PC-3 (cell line): Measurements from ENCODE around the gene WFS1. TPM values are rescaled to one million over a fixed set of nuclear protein-coding genes. Genes with fewer than 3 reads are reported as not detected.

ENCODE experiments used
- ATAC-seq: fragments of 200-7000 bp; cut with Tn5 transposase; 2 replicates; pipeline ENCODE4 v1.9.1; 2020; ENCODE audit warnings: mild to moderate bottlenecking, moderate library complexity
- BruUV-seq: library from RNA; stranded (reverse); fragments of 400-500 nt; replicated peaks from 2 replicates; lab custom pipeline; 2021; lab: Mats Ljungman, UMichigan
- CTCF ChIA-PET: fragments of 300-600 bp; sonication (Branson Sonifier 250); formaldehyde crosslinking; loops from one replicate; lab custom pipeline; 2022; ENCODE audit warnings: antibody characterized with exemption; lab: Charles Lee
- POLR2A ChIA-PET: fragments of 300-600 bp; sonication (Branson Sonifier 250); formaldehyde crosslinking; loops from one replicate; lab custom pipeline; 2022; ENCODE audit warnings: antibody characterized with exemption; ENCODE audit not compliant: unreplicated experiment; lab: Charles Lee
- DNase-seq: peaks from one replicate; pipeline ENCODE4 v3.0.0-alpha.2; 2015
- H2AFZ ChIP-seq: fragments of 300-600 bp; sonication (generic); 2 replicates; pipeline ENCODE4 v1.6.0; 2016; ENCODE audit warnings: antibody characterized with exemption, low read length
- H3F3A ChIP-seq: fragments of 300-600 bp; sonication (generic); one replicate; pipeline ENCODE4 v1.6.0; 2017; ENCODE audit warnings: antibody characterized with exemption, low read length, control low read depth, mild to moderate bottlenecking; ENCODE audit not compliant: unreplicated experiment
- H3K27ac ChIP-seq: fragments of 300-600 bp; sonication (generic); 2 replicates; pipeline ENCODE4 v1.5.1; 2016; ENCODE audit warnings: mild to moderate bottlenecking, low read length
- H3K27me3 ChIP-seq: fragments of 300-600 bp; sonication (generic); 2 replicates; pipeline ENCODE4 v1.6.1; 2016; ENCODE audit warnings: low read length, mixed read lengths
- H3K36me3 ChIP-seq: fragments of 300-600 bp; sonication (generic); 2 replicates; pipeline ENCODE4 v1.6.1; 2016; ENCODE audit warnings: low read depth, mixed run types, low read length, mixed read lengths
- H3K4me1 ChIP-seq: fragments of 300-600 bp; sonication (generic); 2 replicates; pipeline ENCODE4 v1.5.1; 2016; ENCODE audit warnings: low read length; ENCODE audit not compliant: insufficient read depth
- H3K4me2 ChIP-seq: fragments of 300-600 bp; sonication (generic); 2 replicates; pipeline ENCODE4 v1.6.0; 2016; ENCODE audit warnings: low read length
- H3K4me3 ChIP-seq: fragments of 300-600 bp; sonication (generic); 2 replicates; pipeline ENCODE4 v1.5.1; 2016; ENCODE audit warnings: mild to moderate bottlenecking, low read length, mixed read lengths
- H3K79me2 ChIP-seq: fragments of 300-600 bp; sonication (generic); 2 replicates; pipeline ENCODE4 v1.6.1; 2017; ENCODE audit warnings: low read length, mixed read lengths
- H3K9ac ChIP-seq: fragments of 300-600 bp; sonication (generic); 2 replicates; pipeline ENCODE4 v1.6.0; 2016; ENCODE audit warnings: mild to moderate bottlenecking, low read length
- H3K9me2 ChIP-seq: fragments of 300-600 bp; sonication (generic); replicated peaks from 2 replicates; pipeline ENCODE4 v1.6.1; 2016; ENCODE audit warnings: mixed run types, low read length, mixed read lengths
- H3K9me3 ChIP-seq: fragments of 300-600 bp; sonication (generic); 2 replicates; pipeline ENCODE4 v1.6.1; 2016; ENCODE audit warnings: low read length, mixed read lengths
- H4K20me1 ChIP-seq: fragments of 300-600 bp; sonication (generic); 2 replicates; pipeline ENCODE4 v1.6.1; 2016; ENCODE audit warnings: low read length, mixed read lengths
- EZH2 ChIP-seq: fragments of 300-600 bp; sonication (generic); IDR thresholded peaks from one replicate; pipeline ENCODE4 v1.6.1; 2017; ENCODE audit warnings: antibody characterized with exemption, mild to moderate bottlenecking, low read length; ENCODE audit not compliant: unreplicated experiment
- EZH2phosphoT487 ChIP-seq: fragments of 300-600 bp; sonication (generic); IDR thresholded peaks from 2 replicates; pipeline ENCODE4 v1.6.1; 2018; ENCODE audit warnings: mild to moderate bottlenecking, antibody characterized with exemption, low read length, borderline replicate concordance
- intact Hi-C: fragments of 100-400 bp; cut with micrococcal nuclease; formaldehyde crosslinking; loops from 2 replicates; pipeline ENCODE4 v1.9.0; 2023
- total RNA-seq: library from RNA; depleted of rRNA; stranded (reverse); fragments of >200 nt; gene quantifications from 2 replicates; pipeline ENCODE4 v1.2.3, GENCODE V29; 2014
- TF ChIP-seq, protein P1 (sequence below): fragments of 300-600 bp; sonication (generic); conservative IDR thresholded peaks from 2 replicates; pipeline ENCODE4 v1.5.1; 2017; ENCODE audit warnings: antibody characterized with exemption, low read depth, mild to moderate bottlenecking, low read length

Gene WFS1
- total RNA-seq, 1 experiment from 2014 or later: 35.7 TPM

DNA sequence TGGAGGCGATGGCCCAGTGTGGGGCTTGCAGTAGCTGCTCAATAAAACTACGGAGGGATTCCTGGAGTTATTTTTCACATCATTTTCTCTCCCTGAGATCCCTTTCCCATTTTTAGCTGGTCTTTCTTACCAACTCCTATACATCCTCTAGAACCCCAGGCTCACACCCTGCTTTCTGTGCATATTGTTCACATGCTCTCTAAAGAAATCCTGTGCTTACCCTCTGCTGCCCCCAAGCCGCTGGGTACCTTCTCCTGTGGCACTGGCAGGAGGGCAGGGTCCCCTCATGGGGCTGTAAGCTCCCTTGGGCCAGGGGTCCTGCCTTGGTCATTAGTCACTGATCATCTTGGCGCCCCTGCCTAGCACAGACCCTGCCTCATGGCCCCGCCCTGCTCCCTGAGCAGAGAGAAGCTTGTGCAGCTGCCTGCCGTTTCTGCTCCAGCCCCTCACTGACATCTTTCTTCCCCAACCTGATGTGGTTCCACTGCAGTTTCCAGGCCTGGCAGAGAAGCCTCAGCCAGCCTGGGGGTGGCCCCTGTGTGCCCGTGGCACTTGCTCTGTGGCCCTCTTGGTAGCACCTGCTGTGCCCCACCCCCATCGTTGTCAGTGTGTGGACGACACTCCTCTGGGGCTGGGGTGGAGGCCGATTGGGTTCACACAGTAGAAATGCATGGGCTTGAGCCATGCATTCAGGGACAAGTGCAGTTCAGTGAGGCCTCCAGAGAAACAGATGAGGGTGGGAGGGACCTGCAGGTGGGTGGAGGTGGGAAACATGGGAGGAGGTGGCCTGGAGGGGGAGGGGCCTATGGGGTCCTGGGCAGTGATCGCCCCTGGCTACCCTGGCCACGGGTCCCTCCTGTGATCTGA lies 69.5 kb downstream of the WFS1 start:
- DNase-seq (no peak), ATAC-seq (no peak)
- H4K20me1 ChIP-seq: no peaks in the 10 kb centered on the region
- ChIA-PET POLR2A (no interaction called here), CTCF (no interaction called here)
- no peaks in the 10 kb centered on the region for H3K9me2 ChIP-seq
- H2AFZ ChIP-seq: no peak overlapping the region
- BruUV-seq: no TSS peak
- intact Hi-C loops: no loop called here
- no peak overlapping the region for H3K4me3 ChIP-seq
- H3K4me1 ChIP-seq: peaks cover 14% of the 10 kb centered on the region
- H3K27me3 ChIP-seq: no peaks in the 10 kb centered on the region
- H3K9ac ChIP-seq: no peak overlapping the region
- no peak overlapping the region for H3K4me2 ChIP-seq
- H3F3A ChIP-seq: no peaks in the 10 kb centered on the region
- no peaks in the 10 kb centered on the region for H3K9me3 ChIP-seq
- no peaks in the 10 kb centered on the region for H3K36me3 ChIP-seq
- H3K27ac ChIP-seq: no peak overlapping the region
- no peaks in the 10 kb centered on the region for H3K79me2 ChIP-seq
- TF ChIP-seq EZH2 (no peak), EZH2phosphoT487 (no peak)
- TF ChIP-seq, protein P1, sequence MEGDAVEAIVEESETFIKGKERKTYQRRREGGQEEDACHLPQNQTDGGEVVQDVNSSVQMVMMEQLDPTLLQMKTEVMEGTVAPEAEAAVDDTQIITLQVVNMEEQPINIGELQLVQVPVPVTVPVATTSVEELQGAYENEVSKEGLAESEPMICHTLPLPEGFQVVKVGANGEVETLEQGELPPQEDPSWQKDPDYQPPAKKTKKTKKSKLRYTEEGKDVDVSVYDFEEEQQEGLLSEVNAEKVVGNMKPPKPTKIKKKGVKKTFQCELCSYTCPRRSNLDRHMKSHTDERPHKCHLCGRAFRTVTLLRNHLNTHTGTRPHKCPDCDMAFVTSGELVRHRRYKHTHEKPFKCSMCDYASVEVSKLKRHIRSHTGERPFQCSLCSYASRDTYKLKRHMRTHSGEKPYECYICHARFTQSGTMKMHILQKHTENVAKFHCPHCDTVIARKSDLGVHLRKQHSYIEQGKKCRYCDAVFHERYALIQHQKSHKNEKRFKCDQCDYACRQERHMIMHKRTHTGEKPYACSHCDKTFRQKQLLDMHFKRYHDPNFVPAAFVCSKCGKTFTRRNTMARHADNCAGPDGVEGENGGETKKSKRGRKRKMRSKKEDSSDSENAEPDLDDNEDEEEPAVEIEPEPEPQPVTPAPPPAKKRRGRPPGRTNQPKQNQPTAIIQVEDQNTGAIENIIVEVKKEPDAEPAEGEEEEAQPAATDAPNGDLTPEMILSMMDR: no peak

DNA sequence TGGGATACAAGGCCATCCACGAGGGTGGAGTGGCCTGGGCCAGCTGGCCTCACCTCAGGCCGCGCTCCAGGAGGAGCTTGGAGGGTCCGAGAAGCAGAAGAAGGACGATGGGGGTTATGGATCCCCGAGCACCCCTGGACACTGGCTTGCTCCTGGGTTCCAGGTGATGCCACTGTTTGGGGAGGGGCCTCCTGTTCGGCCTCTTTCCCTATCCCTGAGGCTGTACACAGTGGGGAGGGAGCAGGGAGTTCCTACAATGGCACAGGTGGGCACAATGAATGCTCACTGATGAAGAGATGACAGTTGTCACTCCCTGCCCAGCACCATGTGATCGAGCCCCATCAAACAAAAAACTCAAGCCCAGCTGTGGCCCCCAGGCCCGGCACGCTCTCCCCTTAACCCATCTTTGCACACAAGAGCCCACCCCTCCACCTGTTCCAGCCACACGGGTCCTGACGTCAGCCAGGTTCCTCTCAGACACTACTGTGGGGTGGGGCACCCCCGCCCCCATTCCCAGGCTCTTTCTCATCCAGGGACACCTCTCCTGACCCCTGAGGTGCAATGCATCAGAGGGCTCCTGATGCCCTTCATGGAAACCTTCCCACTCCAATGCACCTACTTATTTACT lies 70.3 kb downstream of the WFS1 start:
- Histone ChIP-seq H3K9me2 (no peaks in the 10 kb centered on the region), H3K4me2 (no peak overlapping the region), H4K20me1 (no peaks in the 10 kb centered on the region), H3K36me3 (no peaks in the 10 kb centered on the region), H3K9me3 (no peaks in the 10 kb centered on the region), H3K4me3 (no peak overlapping the region), H3K79me2 (no peaks in the 10 kb centered on the region), H3F3A (no peaks in the 10 kb centered on the region), H3K4me1 (peaks cover 21% of the 10 kb centered on the region), H2AFZ (no peak overlapping the region), H3K27ac (no peak overlapping the region), H3K9ac (no peak overlapping the region), H3K27me3 (no peaks in the 10 kb centered on the region)
- ChIA-PET CTCF (no interaction called here), POLR2A (no interaction called here)
- no TSS peak for BruUV-seq
- intact Hi-C loops: loop anchor here (5.0 kb wide), 1 partner anchor 207 kb away; no protein-coding TSS in a partner anchor
- no peak for TF ChIP-seq EZH2phosphoT487
- TF ChIP-seq, protein P1: no peak
- TF ChIP-seq EZH2: no peak
- DNase-seq: no peak
- ATAC-seq: no peak
